CD4-positive, alpha-beta T cell treated with Interleukin-12 subunit alpha and Interleukin-12 subunit beta, for 1 hour (primary cell): Measurements from ENCODE around the gene RFLNA.
"Not testable (repeated sequence)": the region's sequence is repeated elsewhere in the genome, so short reads cannot be mapped to it uniquely, and the experiment has no call there.

ENCODE experiments used
- DNase-seq: peaks from one replicate; pipeline ENCODE4 v3.0.0-alpha.2; 2020

RFLNA gene

GRCh38 chr12:124321556-124322270 lies 26.8 kb downstream of the RFLNA start:
- DNase-seq: no peak

DNA sequence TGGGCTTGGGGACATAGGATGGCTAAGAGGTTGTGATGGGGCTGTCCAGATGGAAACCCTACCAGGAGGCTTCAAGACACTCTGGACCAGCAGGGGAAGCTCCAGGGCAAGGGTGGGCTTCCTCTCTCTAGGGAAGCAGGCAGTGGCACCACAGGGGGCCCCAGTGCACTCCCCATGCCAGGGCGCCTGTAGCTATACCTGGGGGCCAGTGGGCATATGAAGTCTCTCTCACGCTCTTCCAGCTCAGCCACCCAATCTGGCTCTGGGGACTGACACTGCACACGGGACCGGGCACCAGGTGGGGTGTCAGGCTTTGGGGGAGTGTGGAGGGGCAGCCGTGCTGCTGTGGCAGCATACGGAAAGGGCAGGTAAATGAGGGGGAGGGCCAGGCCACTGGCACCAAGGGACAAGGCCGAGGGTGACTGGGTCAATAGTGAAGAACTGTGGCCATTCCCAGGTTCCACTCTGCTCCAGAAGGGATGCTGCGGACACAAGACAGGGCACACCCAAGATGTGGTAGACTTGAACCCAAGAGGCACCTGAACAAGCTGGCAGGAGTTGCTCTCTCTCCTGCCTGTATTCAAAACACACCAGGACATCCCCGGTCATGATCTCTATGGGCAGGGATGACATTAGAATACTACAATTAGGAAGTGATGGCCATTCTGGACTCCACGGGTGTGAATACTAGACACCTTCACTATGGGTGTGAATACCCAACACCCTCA lies 27.5 kb downstream of the RFLNA start:
- no peak for DNase-seq

- not testable (repeated sequence) for DNase-seq
Measured at GRCh38 chr12:124322999-124323328, 28.1 kb downstream of the RFLNA start.

GRCh38 chr12:124323771-124324530 lies 29.1 kb downstream of the RFLNA start:
- peak; percentile 15 for DNase-seq

DNA sequence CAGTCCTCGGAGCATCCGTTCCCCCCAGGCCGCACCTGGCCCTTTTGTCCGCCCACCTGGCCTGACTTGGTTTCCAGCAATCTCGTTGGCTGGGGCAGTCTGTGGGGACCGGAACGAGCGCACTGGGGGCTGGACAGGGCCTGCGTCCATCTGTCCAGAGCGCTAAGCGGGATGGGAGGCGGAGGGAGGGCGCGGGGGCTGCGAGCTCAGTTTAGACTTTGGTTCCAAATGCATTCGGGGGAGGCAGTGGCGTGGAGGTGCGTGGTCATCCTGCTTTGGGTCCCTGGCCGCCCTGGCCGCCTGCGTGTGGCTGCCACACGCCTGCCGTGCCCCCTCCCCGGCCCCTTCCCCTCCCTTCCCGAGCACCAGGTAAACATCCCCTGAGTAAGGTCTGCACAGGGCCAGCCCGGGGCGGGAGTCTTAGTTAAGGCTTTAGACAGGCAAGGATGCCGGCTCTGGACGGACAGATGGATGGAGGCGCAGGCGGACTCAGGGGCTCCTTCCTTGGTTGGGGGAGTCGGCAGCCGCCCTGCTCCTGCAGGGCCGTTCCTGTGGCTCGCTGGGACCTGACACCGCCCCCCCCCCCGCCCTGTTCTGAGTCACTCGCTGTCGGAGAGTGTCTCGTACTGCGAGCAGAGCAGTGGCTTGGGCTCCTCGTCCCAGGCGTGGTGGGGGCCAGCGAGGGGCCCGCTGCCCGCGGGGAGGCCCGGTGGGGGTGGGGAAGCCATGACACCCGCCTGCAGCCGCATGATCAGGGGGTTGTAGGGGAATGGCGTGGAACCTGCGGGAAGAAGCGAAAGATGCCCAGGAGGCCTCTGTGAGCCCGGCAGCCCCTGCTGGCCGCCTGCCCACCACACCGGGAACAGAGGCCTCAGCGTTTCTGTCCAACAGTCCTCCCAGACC lies 30.2 kb downstream of the RFLNA start:
- no peak for DNase-seq

DNA sequence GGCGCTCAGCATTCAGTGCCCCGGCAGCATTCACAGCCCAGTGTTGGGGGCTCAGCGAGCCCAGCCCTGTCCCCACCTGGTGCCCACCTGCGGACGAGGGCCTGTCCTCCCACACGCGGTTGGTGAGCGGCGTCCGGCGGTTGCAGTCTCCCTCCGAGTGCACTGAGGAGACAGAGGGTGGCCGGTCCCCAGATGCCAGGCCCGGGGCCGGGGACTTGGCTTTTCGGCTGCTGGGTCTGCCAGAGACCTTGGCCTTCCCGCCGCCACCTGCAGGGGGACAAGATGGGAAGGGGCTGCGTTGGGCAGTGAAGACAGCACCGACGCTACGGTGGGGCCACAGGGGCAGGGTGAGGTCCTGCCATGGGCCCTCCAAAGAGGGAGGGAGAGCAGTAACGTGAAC lies 31.2 kb downstream of the RFLNA start:
- DNase-seq: no peak

DNA sequence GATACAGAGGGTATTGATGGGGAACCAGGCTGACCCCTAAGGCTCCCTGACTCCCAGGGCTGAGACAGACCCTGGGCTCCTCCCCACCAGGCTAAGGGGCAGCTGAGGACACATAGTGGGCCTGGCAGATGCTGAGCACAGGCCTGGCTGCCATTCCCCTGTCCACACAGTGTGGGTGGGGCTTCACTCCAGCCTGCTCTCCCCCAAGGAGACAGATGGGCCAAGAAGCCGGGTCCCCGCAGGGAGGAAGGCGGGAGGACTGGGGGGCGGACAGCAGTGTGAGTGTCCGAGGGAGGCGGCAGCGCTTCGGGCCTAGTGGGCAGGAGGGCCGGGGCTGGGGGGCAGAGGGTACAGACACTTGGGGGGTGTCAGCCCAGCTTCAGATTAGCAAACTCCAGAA lies 32.0 kb downstream of the RFLNA start:
- no peak for DNase-seq

DNA sequence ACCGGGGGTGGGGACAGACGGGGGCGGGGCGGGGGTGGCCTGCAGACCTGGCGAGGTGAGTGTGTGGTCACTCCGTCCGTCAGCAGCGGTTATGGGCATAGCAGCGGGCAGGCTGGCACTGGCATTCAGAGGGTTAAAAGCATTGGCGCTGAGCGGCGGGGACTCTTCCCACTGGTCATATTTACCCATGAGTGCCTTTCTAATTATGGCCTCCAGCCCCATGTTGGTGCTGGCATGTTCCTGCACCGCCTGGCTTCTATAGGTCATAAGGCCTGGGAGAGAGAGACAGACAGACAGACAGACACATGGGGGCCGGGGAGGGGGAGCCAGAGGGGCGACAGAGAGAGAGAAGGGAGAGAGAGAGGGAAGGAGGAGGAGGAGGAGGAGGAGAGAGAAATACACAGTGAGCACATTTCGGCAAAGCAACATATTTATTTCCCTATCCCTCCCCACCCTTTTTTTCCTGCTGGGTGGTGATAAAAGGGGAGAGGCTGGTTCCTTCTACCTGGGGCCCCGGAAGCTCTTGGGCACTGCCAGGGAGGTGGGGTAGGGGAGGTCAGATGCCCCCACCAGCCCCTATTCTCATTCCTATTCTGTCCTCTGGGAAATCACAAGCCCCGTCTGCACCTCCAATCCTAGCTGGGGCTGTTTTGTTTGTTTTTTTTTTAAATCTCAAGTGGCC lies 32.6 kb downstream of the RFLNA start:
- DNase-seq: no peak

- no peak for DNase-seq
Measured at GRCh38 chr12:124328116-124328515, 33.2 kb downstream of the RFLNA start.

DNA sequence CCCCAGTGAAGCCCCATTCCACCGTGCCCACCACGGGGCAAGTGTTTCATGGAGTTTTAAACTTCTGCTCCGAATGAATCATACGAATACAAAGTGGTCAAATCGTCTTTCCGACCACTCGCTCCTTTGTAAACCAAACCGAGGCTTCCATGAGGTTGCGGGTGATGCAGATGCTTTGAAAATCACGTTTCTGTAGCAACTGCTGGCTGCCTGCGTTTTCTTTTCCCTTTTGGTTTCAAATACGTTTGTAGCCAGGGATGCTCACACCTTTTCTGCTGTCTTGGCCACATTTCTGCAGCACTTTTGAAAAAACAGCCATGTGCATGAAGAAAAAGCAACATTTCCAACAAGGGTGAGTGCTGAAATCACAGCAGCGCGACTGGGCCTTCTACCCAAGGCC lies 33.7 kb downstream of the RFLNA start:
- DNase-seq: no peak

DNA sequence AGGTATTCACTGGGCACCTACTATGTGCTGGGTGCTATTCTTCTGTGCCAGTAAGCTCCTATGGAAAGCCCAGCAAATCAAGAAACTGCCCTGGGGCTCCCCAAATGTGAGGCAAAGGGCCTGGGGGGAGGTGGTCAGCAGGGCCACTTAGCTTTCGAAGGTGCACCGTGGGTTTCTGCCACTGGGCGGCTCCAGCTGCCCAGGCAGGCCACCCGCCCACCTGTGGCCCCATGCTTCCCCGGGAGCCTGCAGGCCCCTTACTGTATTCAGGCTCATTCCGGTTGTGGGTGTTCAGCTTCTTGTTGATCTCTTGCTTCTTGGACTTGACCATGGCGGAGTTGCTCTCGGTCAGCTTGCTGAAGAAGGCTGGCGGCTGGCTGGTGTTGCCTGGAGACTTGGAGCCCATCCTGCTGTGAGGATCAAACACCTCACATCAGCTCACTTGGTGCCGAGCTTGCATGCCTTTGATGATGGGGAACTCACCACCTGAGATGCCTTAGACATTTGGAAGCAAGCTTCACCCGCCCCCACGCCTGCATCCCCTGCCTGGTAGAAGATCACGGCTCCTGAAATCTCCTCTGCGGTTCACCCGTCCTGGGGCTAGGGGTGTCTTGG lies 37.3 kb downstream of the RFLNA start:
- DNase-seq: no peak

DNA sequence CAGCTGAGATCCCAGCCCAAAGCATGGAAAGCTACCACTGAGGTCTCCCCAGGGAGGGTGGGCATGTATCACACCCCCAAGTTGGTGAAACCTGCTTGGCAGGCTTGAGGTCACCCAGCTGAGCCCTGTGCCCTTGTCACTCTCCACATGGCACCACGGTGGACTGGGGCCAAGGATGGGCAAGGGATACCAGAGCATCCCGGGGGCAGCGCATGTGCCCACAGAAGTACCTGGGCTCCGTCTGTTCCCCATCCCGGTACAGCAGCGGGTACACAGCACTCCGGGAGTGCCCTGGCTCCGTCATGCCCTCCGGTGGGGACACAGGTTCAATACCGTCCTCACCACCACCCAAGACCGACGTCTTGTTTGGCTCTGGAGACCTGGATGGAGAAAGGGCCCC lies 38.0 kb downstream of the RFLNA start:
- no peak for DNase-seq

- no peak for DNase-seq
Measured at GRCh38 chr12:124333724-124334123, 38.8 kb downstream of the RFLNA start.

DNA sequence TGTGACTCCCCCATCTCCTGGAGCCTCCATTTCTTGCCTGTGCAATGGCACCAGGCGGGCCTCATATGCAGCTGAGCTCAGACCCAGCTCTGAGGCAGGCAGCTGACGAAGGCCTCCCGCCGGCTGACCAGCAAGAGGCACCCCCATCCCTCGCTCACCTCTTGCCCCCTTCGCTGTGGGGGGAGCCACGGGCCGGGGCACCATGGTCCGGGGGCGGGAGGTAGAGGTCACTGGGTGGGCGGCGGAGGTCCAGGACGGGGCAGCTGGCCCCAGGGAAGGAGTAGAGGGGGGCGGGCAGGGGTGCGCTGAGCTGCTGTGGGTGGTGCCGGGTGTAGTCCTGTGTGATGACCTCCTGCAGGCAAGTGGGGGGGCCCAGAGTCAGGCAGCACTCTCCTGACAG lies 39.4 kb downstream of the RFLNA start:
- no peak for DNase-seq

DNA sequence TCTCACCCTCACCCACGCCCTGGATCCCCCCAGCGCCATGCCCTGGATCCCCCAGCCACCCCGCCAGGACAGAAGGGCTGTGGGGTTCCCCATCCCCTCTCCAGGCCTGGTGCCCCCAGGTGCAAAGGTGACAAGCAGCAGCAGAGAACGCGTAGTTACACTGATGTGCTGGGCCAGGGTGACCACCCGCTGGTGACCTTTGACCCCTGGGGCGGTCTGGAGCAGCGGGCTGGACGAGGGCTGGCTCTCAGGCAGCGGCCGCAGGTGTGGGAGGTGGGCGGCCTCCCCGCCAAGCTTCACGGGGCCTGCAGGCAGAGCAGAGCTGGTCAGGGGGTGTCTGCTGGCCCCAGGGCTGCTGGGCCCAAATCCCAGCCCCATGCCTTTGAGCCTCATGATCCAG lies 40.1 kb downstream of the RFLNA start:
- DNase-seq: no peak

DNA sequence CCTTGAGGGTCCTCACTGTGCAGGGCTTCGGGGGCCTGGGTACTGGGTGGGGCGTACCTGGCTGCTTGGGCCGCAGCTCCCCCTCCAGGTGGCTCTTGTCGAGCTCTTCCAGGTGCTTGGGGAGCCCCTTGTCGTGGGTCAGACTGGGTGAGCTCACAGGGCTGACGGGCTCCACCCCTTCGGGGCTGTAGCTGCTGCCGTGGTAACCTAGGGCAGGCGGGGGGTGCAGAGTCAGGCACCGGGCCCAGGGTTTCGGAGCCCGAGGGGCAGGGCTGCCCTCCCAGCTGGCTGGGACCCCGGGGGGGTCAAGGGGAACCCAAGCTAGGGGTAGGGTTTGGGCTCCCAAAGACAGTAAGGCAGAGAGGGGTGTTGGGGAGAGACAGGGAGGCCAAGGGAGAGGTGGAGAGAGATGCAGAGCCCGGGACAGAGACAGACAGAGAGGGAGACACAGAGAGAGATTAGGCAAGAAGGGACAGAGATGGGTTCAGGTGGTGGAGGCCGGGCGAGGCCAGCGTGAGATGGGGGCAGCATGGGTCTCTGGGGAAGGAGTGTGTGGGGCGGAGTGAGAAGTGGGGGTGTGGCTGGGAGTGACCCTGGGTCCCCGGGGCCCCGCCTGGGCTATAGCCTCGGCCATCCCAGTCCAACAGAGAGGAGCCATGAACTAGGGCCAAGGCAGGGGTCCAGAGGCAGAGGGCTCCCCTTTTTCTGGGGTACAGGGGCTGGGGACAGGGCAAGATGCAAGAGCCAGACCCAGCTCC lies 40.7 kb downstream of the RFLNA start:
- DNase-seq: no peak

GRCh38 chr12:124336184-124336437 lies 41.2 kb downstream of the RFLNA start:
- no peak for DNase-seq

DNA sequence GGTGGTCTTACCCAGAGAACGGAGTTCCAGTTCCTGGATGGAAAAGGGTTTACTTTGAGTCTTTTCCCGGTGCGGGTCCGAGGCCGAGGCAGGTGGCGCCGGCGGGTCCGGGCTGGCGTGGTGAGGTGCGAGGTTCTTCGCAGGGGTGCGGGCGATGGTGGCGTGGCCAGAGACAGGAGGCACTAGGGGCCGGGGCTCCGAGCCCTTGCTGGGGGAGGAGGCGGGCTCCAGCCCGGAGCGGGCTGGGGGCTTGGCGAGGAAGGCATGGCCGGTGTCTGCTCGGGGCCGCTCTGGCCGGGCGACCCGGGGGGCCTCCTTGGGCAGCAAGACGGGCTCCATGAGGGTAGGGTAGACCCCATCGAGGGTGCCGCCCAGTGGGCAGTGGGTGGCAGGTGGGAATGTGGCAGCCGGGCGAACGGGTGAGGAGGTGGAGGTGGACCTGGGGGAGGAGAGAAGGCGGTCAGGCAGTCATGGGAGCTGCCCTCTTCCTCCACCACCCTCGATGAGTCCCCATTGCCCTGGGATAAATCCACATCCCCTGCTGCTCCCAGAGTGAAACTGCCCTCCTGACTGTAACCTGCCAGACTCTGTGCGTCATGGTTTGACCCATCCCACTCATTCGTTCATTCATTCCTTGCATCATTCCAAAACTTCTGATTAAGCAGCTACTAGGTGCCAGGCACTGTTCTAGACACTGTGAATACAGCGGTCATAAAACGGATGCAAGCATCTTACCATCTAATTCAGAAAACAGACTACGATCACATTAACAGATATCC lies 42.0 kb downstream of the RFLNA start:
- DNase-seq: no peak

- no peak for DNase-seq
Measured at GRCh38 chr12:124337622-124338021, 42.7 kb downstream of the RFLNA start.

- DNase-seq: no peak
Measured at GRCh38 chr12:124338448-124338847, 43.6 kb downstream of the RFLNA start.
